HG03025 (cell line): ENCODE data around the gene CIART.

Experiments
- ATAC-seq: cut with Tn5 transposase; IDR thresholded peaks from one replicate; pipeline ENCODE4 v1.9.1; 2021; ENCODE audit warnings: mild to moderate bottlenecking, moderate library complexity; ENCODE audit not compliant: unreplicated experiment, low FRiP score

Gene CIART

GRCh38 chr1:150259758-150260669 is 22.3 kb upstream of the CIART start:
- no peak for ATAC-seq

DNA sequence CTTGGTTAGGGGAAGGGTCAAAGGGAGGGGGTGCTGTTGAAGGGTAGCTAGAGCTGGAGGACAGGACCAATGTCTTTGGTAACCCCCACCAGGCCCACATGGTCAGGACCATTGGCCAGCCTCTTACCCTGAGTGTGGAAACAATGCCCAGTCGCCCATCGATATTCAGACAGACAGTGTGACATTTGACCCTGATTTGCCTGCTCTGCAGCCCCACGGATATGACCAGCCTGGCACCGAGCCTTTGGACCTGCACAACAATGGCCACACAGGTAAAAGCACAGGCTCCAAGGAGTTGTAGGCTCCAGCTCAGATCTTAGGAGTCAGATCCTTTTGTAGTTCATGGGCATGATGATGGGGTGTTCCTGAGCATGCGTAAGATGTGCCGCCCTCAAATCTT is 21.0 kb upstream of the CIART start:
- no peak for ATAC-seq

- no peak for ATAC-seq
Measured at GRCh38 chr1:150262388-150263320, 19.7 kb upstream of the CIART start.

DNA sequence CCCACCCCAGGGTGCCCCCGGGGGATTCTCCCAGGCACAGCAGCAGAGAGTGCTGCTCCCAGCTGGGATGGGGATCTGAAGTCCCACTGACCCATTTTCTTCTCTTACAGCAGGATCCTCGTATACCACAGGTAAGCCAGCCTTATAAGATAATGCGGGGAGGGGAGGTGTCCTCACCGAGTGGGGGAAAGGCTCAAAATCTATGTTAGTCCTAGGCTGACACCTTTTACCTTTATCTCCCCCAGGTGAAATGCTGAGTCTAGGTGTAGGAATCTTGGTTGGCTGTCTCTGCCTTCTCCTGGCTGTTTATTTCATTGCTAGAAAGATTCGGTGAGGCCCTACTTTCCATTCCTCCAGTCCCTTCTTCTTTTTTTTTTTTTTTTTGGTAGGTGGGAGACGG is 18.8 kb upstream of the CIART start:
- ATAC-seq, result no peak

GRCh38 chr1:150267896-150268295 is 14.5 kb upstream of the CIART start:
- no peak for ATAC-seq

DNA sequence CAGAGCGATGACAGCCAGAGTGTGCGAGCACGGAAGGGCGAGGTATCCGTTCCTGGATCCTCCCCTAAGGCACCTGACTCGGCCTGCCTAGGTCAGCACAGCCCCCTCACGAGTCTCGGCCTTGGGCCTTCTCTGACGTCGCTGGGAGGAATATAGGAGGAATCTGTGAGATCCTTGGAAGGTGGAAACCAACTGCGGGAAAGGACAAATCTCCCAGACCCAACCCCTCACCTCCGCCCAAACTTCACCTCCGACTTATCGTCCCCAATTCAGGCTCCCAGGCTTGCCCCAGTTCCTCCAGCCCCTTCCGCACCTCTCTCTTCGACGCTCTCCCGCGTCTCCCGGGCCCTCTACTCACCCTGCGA is 14.0 kb upstream of the CIART start:
- ATAC-seq, result peak; percentile 27

- ATAC-seq, result peak; percentile 83
Measured at GRCh38 chr1:150268705-150269403, 13.5 kb upstream of the CIART start, which contains the start of gene APH1A. Gene APH1A (minus strand): TSS chr1:150269016. CDS start chr1:150268810, 206 bp downstream.

GRCh38 chr1:150269451-150269850 is 12.9 kb upstream of the CIART start:
- no peak for ATAC-seq

- no peak for ATAC-seq
Measured at GRCh38 chr1:150271291-150271959, 10.9 kb upstream of the CIART start.

- ATAC-seq, result no peak
Measured at GRCh38 chr1:150273311-150273710, 9.0 kb upstream of the CIART start.

DNA sequence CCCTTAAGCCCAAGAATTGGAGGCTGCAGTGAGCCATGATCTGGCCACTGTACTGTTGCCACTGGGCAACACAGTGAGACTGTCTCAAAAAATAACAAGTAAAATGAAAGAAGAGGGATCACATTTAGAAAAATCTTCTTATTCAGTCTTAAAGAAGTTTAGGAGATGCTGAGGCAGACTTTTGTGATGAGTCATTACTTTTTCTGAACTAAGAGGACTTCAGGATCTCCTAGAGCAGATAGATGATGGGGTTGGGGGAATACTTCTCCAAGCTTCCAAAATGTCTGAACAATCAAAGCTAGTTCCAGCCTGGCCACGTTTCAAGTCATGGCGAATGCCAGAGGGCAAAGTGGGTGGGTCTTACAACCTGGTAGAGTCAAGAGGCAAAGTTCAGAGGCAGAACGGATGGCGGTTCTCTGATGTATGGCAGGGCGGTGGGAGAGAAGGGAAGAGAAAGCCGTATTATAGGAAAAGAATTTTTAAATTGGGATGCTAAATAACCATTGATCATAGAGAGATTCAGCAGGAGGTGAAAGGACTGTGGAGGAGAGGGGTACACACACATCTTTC is 2.1 kb upstream of the CIART start:
- ATAC-seq, result no peak

DNA sequence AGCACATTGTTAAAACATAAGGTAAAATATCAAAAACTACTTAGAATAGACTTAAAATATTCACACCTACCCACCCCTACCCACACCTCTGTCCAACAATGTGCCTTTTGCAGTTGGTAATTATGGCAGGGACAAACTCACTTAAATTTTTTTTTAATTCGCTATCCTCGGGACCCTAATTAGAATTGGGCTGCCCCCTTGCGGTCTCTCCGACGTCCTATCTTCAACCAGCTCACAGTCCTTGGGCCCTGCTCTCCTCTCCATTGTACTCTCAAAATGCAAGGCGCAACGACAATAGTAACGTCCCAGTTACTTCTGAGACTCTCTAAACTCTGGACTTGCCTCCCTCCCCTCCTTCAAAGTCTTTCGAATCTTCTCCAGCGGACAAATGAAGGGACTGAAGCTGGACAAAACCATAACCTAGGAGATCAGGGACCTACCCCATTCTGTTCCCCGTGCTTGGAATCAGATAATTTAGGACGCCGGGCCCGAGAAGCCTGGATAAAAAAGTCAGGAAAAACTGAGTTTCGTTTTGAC is 1.1 kb upstream of the CIART start:
- ATAC-seq, result no peak

DNA sequence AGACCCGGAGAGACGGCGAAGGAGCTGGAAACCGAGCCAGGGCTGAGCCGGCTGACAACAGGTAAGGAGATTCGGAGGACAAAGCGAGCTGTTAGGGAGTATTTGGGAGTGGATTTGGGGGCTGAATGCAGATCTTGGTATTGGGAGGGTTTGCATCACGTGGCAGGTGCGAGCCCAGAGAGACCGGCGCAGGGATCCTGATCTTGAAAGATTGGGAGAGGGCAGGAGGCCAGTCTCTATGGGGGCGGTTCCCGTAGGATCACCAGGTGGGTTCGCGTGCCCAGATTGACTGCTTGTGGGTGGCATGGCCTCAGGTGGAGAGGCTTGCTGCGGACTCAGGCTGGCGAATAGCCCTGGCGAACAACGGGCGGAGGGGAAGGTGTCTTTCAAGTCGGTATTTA is 204 bp downstream of the CIART start:
- ATAC-seq, result no peak

GRCh38 chr1:150283260-150283659 is 906 bp downstream of the CIART start:
- no peak for ATAC-seq

DNA sequence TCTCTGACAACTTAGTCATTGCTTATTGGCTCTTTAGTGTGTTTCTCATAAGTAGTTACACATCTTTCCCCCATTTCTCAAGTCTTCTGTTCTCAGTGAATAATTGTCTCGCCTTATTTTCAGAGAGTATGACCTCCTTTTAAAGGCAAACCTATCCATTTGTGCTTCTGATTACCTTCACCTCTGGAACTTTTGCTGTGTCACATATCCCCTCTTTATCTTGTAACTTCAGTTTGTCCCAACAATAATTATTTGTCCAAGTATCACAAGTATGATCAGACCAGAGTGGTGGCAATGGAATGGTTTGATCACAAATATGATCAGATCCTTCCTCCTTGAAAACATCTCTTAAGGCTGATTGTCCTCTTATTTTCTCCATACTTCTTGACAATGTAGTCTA is 6.0 kb downstream of the CIART start:
- no peak for ATAC-seq

DNA sequence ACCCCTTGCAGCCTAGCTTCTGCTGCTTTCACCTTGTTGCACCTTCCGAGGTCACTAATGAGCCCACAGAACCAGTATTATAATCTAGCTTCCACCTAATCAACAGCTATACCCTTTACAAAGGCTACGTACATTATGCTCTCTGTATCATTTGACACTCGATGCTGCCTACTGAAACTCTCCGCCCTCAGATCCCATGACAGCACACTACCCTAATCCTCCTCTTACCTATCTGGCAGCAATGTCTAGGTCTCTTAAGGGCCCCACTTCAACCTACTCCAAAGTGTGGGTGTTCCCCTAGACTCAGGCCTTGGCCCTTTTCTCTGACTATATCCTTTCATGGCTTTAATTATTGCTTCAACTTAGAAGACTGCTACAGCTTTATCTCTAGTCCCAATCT is 6.5 kb downstream of the CIART start:
- ATAC-seq, result no peak

DNA sequence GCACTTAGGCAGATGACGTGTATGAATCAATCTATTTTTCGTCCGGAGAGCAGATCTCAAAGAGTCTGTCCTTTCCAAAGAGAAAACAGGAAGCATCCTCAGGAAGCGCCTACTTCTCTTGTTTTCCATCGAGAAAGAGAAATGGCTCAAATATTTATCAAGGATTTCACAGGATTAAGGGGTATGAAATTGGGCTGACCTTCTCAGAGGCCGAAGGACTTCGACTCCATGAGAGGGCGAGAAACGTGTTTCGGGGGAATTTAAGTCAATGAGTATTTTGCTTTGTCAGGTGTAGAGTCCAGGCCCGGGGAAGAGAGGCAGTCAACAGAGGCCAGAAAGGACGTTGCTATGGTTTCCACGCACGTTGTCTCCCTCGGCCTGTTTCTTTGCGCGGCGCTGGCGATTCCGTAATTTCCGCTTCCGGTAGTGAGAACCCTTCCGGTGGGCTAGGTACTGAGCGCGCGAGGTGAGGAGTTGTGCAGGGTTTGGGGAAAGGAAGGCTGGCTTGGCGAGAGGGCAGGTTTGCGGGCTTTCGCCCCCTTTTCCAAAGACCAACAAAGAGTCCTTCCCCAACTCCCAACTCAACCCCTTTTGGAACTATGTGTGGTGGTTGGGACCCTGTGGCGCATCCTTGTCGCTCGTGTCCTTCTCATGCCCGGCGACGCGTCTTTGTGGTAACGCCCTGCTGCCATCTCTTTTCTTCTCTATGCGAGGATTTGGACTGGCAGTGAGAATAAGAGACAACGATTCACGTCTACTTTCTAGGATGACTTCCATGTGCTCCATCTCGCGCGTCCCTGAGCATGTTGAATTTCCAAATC is 11.3 kb downstream of the CIART start, which contains the start of gene MRPS21:
Gene MRPS21 (plus strand): TSS at position 429 of the 821 bp plus-strand sequence. CDS start 506 bp downstream, outside the sequence.
- peak; percentile 71 for ATAC-seq

- no peak for ATAC-seq
Measured at GRCh38 chr1:150295476-150295875, 13.1 kb downstream of the CIART start.

DNA sequence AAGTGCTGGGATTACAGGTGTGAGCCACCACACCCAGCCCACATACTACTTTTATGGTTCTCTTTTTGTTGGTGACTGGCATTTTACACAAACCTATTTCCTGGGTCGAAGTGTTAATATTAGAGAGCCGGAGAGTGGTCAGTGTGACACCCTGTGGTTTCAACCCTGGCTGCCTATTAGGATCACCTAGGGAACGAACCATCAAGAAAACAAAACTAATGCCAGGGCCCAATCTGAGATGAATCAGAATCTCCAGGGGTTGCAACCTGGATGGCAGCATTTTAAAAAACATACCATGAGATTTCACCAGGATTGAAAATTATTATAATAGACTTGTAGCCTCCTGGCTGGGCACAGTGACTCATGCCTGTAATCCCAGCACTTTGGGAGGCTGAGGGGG is 17.4 kb downstream of the CIART start:
- ATAC-seq, result no peak
